CD14-positive monocyte (primary cell): ENCODE data around the gene IL1R2. TPM values are rescaled to one million over a fixed set of nuclear protein-coding genes. Genes with fewer than 3 reads are reported as not detected.
A peak's percentile ranks its signal among the peaks of the same experiment; 100 is the strongest.

Experiments used
- DNase-seq, 3 donors: peaks; one replicate each; pipeline ENCODE4 v3.0.0-alpha.2; 2011 to 2022
- H2AFZ ChIP-seq: 2 replicates; pipeline ENCODE4 v1.6.0; 2012; ENCODE audit warnings: mild to moderate bottlenecking, low read depth, low read length, inconsistent platforms; ENCODE audit not compliant: insufficient read depth, poor library complexity, severe bottlenecking
- H3K27ac ChIP-seq, 2 donors: 1 replicate in 1 of 2; 2 replicates in 1 of 2; pipeline ENCODE4 v1.5.1; 2012 to 2013; ENCODE audit warnings: low read length in 2 of 2, control low read depth in 1 of 2, inconsistent platforms in 1 of 2, low read depth in 1 of 2, mild to moderate bottlenecking in 1 of 2
- H3K27me3 ChIP-seq, 2 donors: one replicate each; pipeline versions ENCODE4 v1.6.0 to v1.6.1; 2011 to 2013; ENCODE audit warnings: low read length in 2 of 2; ENCODE audit not compliant: control insufficient read depth in 2 of 2, insufficient read depth in 2 of 2
- H3K36me3 ChIP-seq, 2 donors: replicated peaks in 1 of 2; 1 replicate in 1 of 2; 2 replicates in 1 of 2; pipeline versions ENCODE4 v1.5.1 to v1.6.1; 2012 to 2013; ENCODE audit warnings: low read length in 2 of 2, control low read depth in 1 of 2, inconsistent platforms in 1 of 2, mild to moderate bottlenecking in 1 of 2; ENCODE audit not compliant: insufficient read depth in 2 of 2, control insufficient read depth in 1 of 2
- H3K4me1 ChIP-seq, 2 donors: 1 replicate in 1 of 2; 2 replicates in 1 of 2; pipeline versions ENCODE4 v1.5.1 to v1.6.1; 2012 to 2013; ENCODE audit warnings: low read length in 2 of 2, control low read depth in 1 of 2, inconsistent platforms in 1 of 2, mild to moderate bottlenecking in 1 of 2, moderate library complexity in 1 of 2; ENCODE audit not compliant: insufficient read depth in 2 of 2, control insufficient read depth in 1 of 2
- H3K4me2 ChIP-seq: replicated peaks from 2 replicates; pipeline ENCODE3; 2012; ENCODE audit warnings: low read length, moderate library complexity, mild to moderate bottlenecking; ENCODE audit not compliant: poor library complexity, severe bottlenecking; ENCODE audit errors: extremely low read depth
- H3K4me3 ChIP-seq, 3 experiments: fragments of 200-600 bp in 1 of 3; sonication (generic) in 1 of 3; replicated peaks in 1 of 3; 1 replicate in 2 of 3; 2 replicates in 1 of 3; pipeline ENCODE4 v1.5.1; 2011 to 2013; ENCODE audit warnings: low read length in 3 of 3, mild to moderate bottlenecking in 3 of 3, control low read depth in 2 of 3, low read depth in 2 of 3, inconsistent platforms in 1 of 3, moderate library complexity in 1 of 3
- H3K79me2 ChIP-seq: 2 replicates; pipeline ENCODE4 v1.6.0; 2012; ENCODE audit warnings: mild to moderate bottlenecking, control low read depth, inconsistent platforms, low read length, moderate library complexity; ENCODE audit not compliant: insufficient read depth
- H3K9ac ChIP-seq: 2 replicates; pipeline ENCODE4 v1.6.0; 2017; ENCODE audit warnings: low read length, mild to moderate bottlenecking; ENCODE audit not compliant: insufficient read depth, poor library complexity, severe bottlenecking
- H3K9me3 ChIP-seq, 2 donors: replicated peaks in 1 of 2; 1 replicate in 1 of 2; 2 replicates in 1 of 2; pipeline versions ENCODE4 v1.5.1 to v1.6.1; 2012 to 2013; ENCODE audit warnings: low read length in 2 of 2, control low read depth in 1 of 2; ENCODE audit not compliant: control insufficient read depth in 1 of 2, insufficient read depth in 1 of 2
- H4K20me1 ChIP-seq: 2 replicates; pipeline ENCODE4 v1.6.0; 2012; ENCODE audit warnings: mild to moderate bottlenecking, low read length, control low read depth, moderate library complexity; ENCODE audit not compliant: insufficient read depth
- H3K27ac Mint-ChIP-seq, 7 donors: one replicate each; pipeline ENCODE4 v1.8.0; 2020; ENCODE audit warnings: mild to moderate bottlenecking in 7 of 7, mixed read lengths in 7 of 7, moderate library complexity in 6 of 7, inconsistent platforms in 2 of 7
- H3K27me3 Mint-ChIP-seq, 3 donors: one replicate each; pipeline ENCODE4 v1.8.0; 2021 to 2022; ENCODE audit warnings: low read depth in 3 of 3, mild to moderate bottlenecking in 3 of 3, mixed read lengths in 3 of 3, moderate library complexity in 3 of 3, inconsistent platforms in 1 of 3
- H3K36me3 Mint-ChIP-seq, 2 donors: one replicate each; pipeline ENCODE4 v1.8.0; 2020; ENCODE audit warnings: mixed read lengths in 2 of 2, inconsistent platforms in 1 of 2, mild to moderate bottlenecking in 1 of 2
- H3K4me1 Mint-ChIP-seq: one replicate; pipeline ENCODE4 v1.8.0; 2020; ENCODE audit warnings: mild to moderate bottlenecking, mixed read lengths
- H3K4me3 Mint-ChIP-seq, 2 donors: one replicate each; pipeline ENCODE4 v1.8.0; 2020; ENCODE audit warnings: mild to moderate bottlenecking in 2 of 2, mixed read lengths in 2 of 2, moderate library complexity in 1 of 2
- H3K9me3 Mint-ChIP-seq, 7 donors: one replicate each; pipeline ENCODE4 v1.8.0; 2020 to 2022; ENCODE audit warnings: mixed read lengths in 7 of 7, mild to moderate bottlenecking in 6 of 7, moderate library complexity in 6 of 7, inconsistent platforms in 2 of 7
- CTCF ChIP-seq: fragments of 200-600 bp; IDR thresholded peaks from one replicate; pipeline ENCODE4 v1.8.0; 2022; ENCODE audit warnings: antibody characterized with exemption, mild to moderate bottlenecking
- WGBS: methylation state at CpG from one replicate; pipeline ENCODE4 v1.1.5; 2013; ENCODE audit warnings: missing lambda C conversion rate; ENCODE audit not compliant: insufficient coverage; 5-methylcytosine and 5-hydroxymethylcytosine counted together
- intact Hi-C, 2 donors: fragments of 100-400 bp; cut with micrococcal nuclease; formaldehyde crosslinking; loops; one replicate each; pipeline versions ENCODE4 v1.15.0 to v1.15.1; 2023
- polyA plus RNA-seq, 3 donors: library from polyadenylated mRNA; depleted of rRNA in 1 of 3; unstranded in 2 of 3; stranded (reverse) in 1 of 3; fragments of 300-500 nt in 2 of 3; fragments of >200 nt in 1 of 3; fragmentation: Illumina TruSeq in 2 of 3; gene quantifications; 1 replicate in 2 of 3; 2 replicates in 1 of 3; pipeline ENCODE4 v1.2.3, GENCODE V29; 2012 to 2021

The IL1R2 gene
- polyA plus RNA-seq, 3 donors: 5.9 to 12.0 (median 6.2) TPM

GRCh38 chr2:101983486-101983885 is 8.3 kb upstream of the IL1R2 start:
- no peak overlapping the region for H3K27ac Mint-ChIP-seq
- intact Hi-C loops: loop anchor here (5.0 to 10.0 kb wide), 2 partner anchors 99 to 101 kb away; no protein-coding TSS in a partner anchor
- no peaks in the 10 kb centered on the region for H3K9me3 ChIP-seq
- no peaks in the 10 kb centered on the region for H3K79me2 ChIP-seq
- no peak for TF ChIP-seq CTCF
- peaks cover 0 to under 1% of the 10 kb centered on the region in 2 donors for H3K4me1 ChIP-seq
- no peaks in the 10 kb centered on the region for H4K20me1 ChIP-seq
- H3K9me3 Mint-ChIP-seq: no peaks in the 10 kb centered on the region
- no peak overlapping the region for H2AFZ ChIP-seq
- no peak overlapping the region for H3K4me3 ChIP-seq
- peaks cover 1% of the 10 kb centered on the region for H3K4me1 Mint-ChIP-seq
- no peak for DNase-seq
- H3K27me3 Mint-ChIP-seq: peaks cover 0 to 2% (median 1%) of the 10 kb centered on the region in 3 donors
- H3K27me3 ChIP-seq: no peaks in the 10 kb centered on the region
- no peak overlapping the region for H3K27ac ChIP-seq
- peaks cover 32 to 48% of the 10 kb centered on the region in 2 donors for H3K36me3 Mint-ChIP-seq
- 96% methylated on average over 4 of the region's 8 CpGs for WGBS
- no peak overlapping the region for H3K4me2 ChIP-seq
- H3K4me3 Mint-ChIP-seq: no peak overlapping the region
- H3K9ac ChIP-seq: no peak overlapping the region
- peaks cover 8 to 17% of the 10 kb centered on the region in 2 donors for H3K36me3 ChIP-seq

GRCh38 chr2:101983928-101984327 is 7.8 kb upstream of the IL1R2 start:
- DNase-seq: peak in 1 of 3 donors; percentile 26
- H3K27ac Mint-ChIP-seq: no peak overlapping the region

More at GRCh38 chr2:101983928-101984327, 7.8 kb upstream of the IL1R2 start:
- Mint-ChIP-seq H3K36me3 (peaks cover 32 to 46% of the 10 kb centered on the region in 2 donors), H3K4me1 (peaks cover 6% of the 10 kb centered on the region), H3K9me3 (peaks cover 0 to 2% (median 0%) of the 10 kb centered on the region in 7 donors), H3K27me3 (peaks cover 0 to 2% (median 1%) of the 10 kb centered on the region in 3 donors), H3K4me3 (no peak overlapping the region)
- H3K9ac ChIP-seq: no peak overlapping the region
- no peaks in the 10 kb centered on the region for H3K9me3 ChIP-seq
- TF ChIP-seq CTCF: peak; percentile 27
- H3K36me3 ChIP-seq: peaks cover 8 to 17% of the 10 kb centered on the region in 2 donors
- H4K20me1 ChIP-seq: no peaks in the 10 kb centered on the region
- no peaks in the 10 kb centered on the region for H3K27me3 ChIP-seq
- peaks cover 4 to 5% of the 10 kb centered on the region in 2 donors for H3K4me1 ChIP-seq
- no peak overlapping the region for H3K4me3 ChIP-seq
- intact Hi-C loops: loop anchor here (5.0 to 10.0 kb wide), 2 partner anchors 99 to 102 kb away; no protein-coding TSS in a partner anchor
- no peak overlapping the region for H3K27ac ChIP-seq
- no peaks in the 10 kb centered on the region for H3K79me2 ChIP-seq
- no peak overlapping the region for H2AFZ ChIP-seq
- 92% methylated on average over 2 of the region's 2 CpGs for WGBS
- no peak overlapping the region for H3K4me2 ChIP-seq
